ENCODE results near the gene WDR83. TPM values are rescaled to one million over a fixed set of nuclear protein-coding genes. Genes with fewer than 3 reads are reported as not detected.

Gene WDR83
- total and polyA plus RNA-seq, 2 of the 8 experiments (the other 6 are each of a cell fraction or from before 2014, with no cell fraction given) = 12.6 to 15.3 TPM

DNA sequence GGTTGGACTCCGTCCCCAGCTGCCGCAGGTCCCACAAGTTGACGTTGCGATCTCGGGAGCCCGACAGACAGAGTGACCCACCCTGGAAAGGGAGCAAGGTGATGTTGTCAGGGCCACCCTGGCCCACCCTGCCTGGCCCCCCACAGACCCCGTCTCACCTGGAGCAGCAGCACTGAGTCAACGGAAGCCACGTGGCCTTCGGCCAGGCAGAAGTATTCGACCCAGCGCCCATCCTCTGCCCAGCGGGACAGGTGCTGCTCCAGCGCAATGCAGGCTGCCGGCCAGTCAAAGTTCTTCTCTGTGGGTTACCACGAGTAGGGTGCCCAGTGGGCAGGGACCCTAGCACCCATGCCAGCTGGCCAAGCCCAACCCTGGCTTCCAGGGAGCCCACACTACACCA is 28.0 kb downstream of the WDR83 start (continued):
- TF ChIP-seq FOSL1 (IDR thresholded peaks at IDR 0.05; ENCODE audit: insufficient read depth, low read depth, low read length) (no peak), HDAC6 (IDR thresholded peaks at IDR 0.05; ENCODE audit: low read depth, low read length) (no peak), PHF8 (conservative IDR thresholded peaks at IDR 0.05; ENCODE audit: low read depth, low read length) (no peak), EZH2 (IDR thresholded peaks at IDR 0.05; ENCODE audit: low read depth, low read length, severe bottlenecking) (no peak)

Measured in H1 (cell line).